ENCODE measurements around the gene ACAP1.
A peak's percentile ranks its signal among the peaks of the same experiment; 100 is the strongest.

Gene ACAP1

DNA sequence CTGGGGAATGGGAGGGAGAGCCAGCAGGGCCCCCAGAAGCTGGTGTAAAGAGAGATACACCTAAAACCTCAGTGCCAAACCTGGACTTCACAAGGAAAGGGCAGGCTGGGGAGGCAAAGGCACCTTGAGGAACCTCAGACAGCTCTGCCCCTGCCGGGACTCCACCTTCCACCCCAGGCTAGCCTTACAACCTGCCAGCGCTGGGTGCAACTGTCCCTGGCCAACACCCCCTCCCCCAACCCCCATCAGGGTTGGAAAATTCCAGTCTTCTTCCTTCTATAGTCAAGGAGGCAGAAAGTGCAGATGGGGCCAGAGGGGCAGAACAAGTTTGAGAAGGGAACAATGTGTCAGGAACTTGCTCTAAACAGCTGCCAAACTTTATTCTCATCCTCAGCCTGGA lies 44.1 kb upstream of the ACAP1 start:
- Histone ChIP-seq H3K4me3 (ENCODE audit: severe bottlenecking) (no peak overlapping the region), H3K9me3 (ENCODE audit: severe bottlenecking) (no peaks in the 10 kb centered on the region), H3K27ac (ENCODE audit: poor library complexity, severe bottlenecking) (no peak overlapping the region), H3K36me3 (ENCODE audit: low read depth) (no peaks in the 10 kb centered on the region), H3K27me3 (ENCODE audit: insufficient read depth, poor library complexity, severe bottlenecking) (no peaks in the 10 kb centered on the region), H3K4me1 (ENCODE audit: insufficient read depth, poor library complexity, severe bottlenecking) (peaks cover 9% of the 10 kb centered on the region)
- DNase-seq (ENCODE audit: low spot score): no peak
- ATAC-seq (ENCODE audit: low read depth): no peak
- TF ChIP-seq, protein P1, sequence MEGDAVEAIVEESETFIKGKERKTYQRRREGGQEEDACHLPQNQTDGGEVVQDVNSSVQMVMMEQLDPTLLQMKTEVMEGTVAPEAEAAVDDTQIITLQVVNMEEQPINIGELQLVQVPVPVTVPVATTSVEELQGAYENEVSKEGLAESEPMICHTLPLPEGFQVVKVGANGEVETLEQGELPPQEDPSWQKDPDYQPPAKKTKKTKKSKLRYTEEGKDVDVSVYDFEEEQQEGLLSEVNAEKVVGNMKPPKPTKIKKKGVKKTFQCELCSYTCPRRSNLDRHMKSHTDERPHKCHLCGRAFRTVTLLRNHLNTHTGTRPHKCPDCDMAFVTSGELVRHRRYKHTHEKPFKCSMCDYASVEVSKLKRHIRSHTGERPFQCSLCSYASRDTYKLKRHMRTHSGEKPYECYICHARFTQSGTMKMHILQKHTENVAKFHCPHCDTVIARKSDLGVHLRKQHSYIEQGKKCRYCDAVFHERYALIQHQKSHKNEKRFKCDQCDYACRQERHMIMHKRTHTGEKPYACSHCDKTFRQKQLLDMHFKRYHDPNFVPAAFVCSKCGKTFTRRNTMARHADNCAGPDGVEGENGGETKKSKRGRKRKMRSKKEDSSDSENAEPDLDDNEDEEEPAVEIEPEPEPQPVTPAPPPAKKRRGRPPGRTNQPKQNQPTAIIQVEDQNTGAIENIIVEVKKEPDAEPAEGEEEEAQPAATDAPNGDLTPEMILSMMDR (IDR thresholded peaks at IDR 0.05; ENCODE audit: poor library complexity, severe bottlenecking): no peak

DNA sequence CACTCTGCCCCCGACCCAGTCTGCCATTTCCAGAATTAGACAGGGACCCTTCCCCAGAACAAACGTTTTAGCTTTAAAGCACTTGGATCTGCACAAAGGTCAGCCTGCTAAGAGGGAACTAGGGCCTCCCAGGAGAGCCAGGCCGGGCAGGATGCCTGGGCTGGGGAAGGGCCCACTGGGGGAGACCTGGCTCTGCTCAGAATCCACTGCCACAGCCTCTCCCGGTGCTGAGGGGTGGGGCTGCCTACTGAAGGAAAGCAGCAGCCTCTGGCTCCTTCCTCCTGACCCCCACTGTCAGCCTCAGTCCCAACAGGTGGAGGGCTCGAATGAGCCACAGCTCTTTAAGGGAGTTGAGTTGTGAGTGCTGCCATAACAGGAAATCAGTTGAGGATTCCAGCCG lies 43.6 kb upstream of the ACAP1 start:
- H3K4me1 ChIP-seq (ENCODE audit: insufficient read depth, poor library complexity, severe bottlenecking): peaks cover 9% of the 10 kb centered on the region
- H3K36me3 ChIP-seq (ENCODE audit: low read depth): no peaks in the 10 kb centered on the region
- no peak for ATAC-seq (ENCODE audit: low read depth)
- no peak overlapping the region for H3K4me3 ChIP-seq (ENCODE audit: severe bottlenecking)
- H3K27me3 ChIP-seq (ENCODE audit: insufficient read depth, poor library complexity, severe bottlenecking): no peaks in the 10 kb centered on the region
- no peak for DNase-seq (ENCODE audit: low spot score)
- H3K27ac ChIP-seq (ENCODE audit: poor library complexity, severe bottlenecking): peak overlapping the region; percentile 45
- TF ChIP-seq, protein P1 (IDR thresholded peaks at IDR 0.05; ENCODE audit: poor library complexity, severe bottlenecking): no peak
- H3K9me3 ChIP-seq (ENCODE audit: severe bottlenecking): no peaks in the 10 kb centered on the region

DNA sequence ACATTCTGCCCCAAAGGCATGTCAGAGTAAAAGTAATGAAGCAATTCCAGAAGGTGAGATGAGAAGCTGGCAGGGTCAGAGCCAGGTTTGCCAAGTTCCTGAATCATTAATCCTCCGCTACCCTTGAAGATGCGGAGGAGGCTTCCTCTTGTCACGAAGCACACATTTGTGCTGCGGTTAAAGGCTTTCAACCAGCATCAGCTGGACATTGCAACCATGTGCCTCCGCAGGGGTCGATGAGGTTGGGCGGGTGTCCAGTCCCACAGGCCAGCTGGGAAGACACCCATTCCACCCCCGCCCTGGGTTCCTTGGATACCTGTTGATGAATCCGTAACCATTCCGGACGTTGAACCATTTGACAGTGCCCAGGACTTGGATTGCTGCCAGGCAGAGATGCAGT lies 43.2 kb upstream of the ACAP1 start:
- Histone ChIP-seq H3K4me1 (ENCODE audit: insufficient read depth, poor library complexity, severe bottlenecking) (peaks cover 9% of the 10 kb centered on the region), H3K36me3 (ENCODE audit: low read depth) (no peaks in the 10 kb centered on the region), H3K9me3 (ENCODE audit: severe bottlenecking) (no peaks in the 10 kb centered on the region), H3K27ac (ENCODE audit: poor library complexity, severe bottlenecking) (peak overlapping the region; percentile 45), H3K4me3 (ENCODE audit: severe bottlenecking) (no peak overlapping the region), H3K27me3 (ENCODE audit: insufficient read depth, poor library complexity, severe bottlenecking) (no peaks in the 10 kb centered on the region)
- ATAC-seq (ENCODE audit: low read depth): no peak
- TF ChIP-seq, protein P1 (IDR thresholded peaks at IDR 0.05; ENCODE audit: poor library complexity, severe bottlenecking): no peak
- DNase-seq (ENCODE audit: low spot score): no peak

DNA sequence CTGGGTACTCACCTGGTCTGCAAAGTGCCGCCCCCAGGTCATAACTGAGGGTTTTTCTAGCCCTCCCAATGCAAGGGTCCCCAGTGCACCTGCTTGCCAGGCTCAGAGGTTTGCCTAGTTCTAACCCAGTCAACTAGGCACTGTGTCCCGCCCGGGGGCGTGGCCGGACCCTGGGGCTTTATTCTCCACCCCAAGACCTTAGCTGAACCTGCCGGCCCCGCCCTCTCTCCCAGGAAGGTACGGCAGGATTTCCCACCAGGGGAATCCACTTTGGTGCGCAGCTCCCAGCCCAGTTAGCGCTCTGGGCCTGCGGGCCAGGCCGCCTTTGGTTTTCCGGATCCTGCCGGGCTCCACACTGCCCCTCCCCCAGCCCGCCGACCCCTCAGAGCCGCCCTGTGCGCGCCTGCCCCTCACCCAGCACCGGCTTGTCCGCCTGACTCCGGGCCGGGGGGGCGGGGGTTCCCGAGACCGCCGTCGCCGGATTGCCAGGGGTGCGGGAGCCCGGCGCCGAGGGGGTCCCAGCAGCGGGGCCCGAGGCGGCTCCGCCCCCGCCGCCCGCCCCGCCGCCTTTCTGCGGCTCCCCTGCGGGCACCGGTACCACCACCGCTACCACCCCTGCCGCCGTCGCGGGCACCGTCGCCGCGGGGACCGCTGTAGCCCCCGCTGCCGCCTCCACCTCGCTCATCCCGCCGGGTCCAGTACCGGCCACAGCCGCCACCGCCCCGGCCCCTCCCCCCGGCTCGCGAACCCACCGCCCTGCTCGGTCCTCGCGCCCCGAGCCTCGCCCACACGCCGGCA lies 42.3 kb upstream of the ACAP1 start:
- TF ChIP-seq, protein P1 (IDR thresholded peaks at IDR 0.05; ENCODE audit: poor library complexity, severe bottlenecking): no peak
- H3K36me3 ChIP-seq (ENCODE audit: low read depth): no peaks in the 10 kb centered on the region
- no peaks in the 10 kb centered on the region for H3K27me3 ChIP-seq (ENCODE audit: insufficient read depth, poor library complexity, severe bottlenecking)
- DNase-seq (ENCODE audit: low spot score): no peak
- peaks cover 9% of the 10 kb centered on the region for H3K4me1 ChIP-seq (ENCODE audit: insufficient read depth, poor library complexity, severe bottlenecking)
- H3K4me3 ChIP-seq (ENCODE audit: severe bottlenecking): peak overlapping the region; percentile 39
- no peaks in the 10 kb centered on the region for H3K9me3 ChIP-seq (ENCODE audit: severe bottlenecking)
- peak; percentile 13; the same call in 2 of the 3 replicates for ATAC-seq (ENCODE audit: low read depth)
- H3K27ac ChIP-seq (ENCODE audit: poor library complexity, severe bottlenecking): peak overlapping the region; percentile 45

DNA sequence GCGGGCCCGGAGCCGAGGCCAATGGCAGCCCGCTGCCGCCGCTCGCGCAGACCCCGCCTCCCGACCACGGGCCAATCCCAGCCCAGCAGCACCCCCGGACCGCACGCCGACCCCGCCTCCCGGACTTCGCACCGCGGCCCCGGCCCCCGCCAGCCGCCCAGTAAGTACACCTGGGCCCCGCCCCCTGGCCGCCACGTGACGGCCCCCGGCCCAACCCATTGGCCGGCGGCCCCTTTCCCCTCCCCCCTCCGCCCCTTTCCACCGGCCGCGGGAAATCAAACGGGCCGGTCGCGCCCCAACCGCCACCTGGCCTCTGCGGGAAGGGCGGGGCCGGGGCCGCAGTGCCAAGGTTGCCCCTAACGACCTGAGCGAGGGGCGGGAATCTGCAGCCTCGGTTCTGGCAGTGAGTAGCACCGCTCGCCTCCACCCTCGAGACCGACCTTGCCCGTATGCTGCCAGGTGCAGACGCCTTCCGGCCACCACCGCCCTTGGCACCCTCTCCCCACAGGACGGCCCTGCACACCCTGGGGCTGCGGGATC lies 41.6 kb upstream of the ACAP1 start, which contains the start of gene YBX2:
Gene YBX2 (minus strand): TSS at position 26 of the 540 bp plus-strand sequence. CDS start 139 bp downstream, outside the sequence.
- no peaks in the 10 kb centered on the region for H3K36me3 ChIP-seq (ENCODE audit: low read depth)
- TF ChIP-seq, protein P1 (IDR thresholded peaks at IDR 0.05; ENCODE audit: poor library complexity, severe bottlenecking): no peak
- peak; percentile 85 for ATAC-seq (ENCODE audit: low read depth)
- H3K4me1 ChIP-seq (ENCODE audit: insufficient read depth, poor library complexity, severe bottlenecking): peaks cover 9% of the 10 kb centered on the region
- peak within 1 kb of the TSS; percentile 39 for H3K4me3 ChIP-seq (ENCODE audit: severe bottlenecking)
- no peaks in the 10 kb centered on the region for H3K27me3 ChIP-seq (ENCODE audit: insufficient read depth, poor library complexity, severe bottlenecking)
- peak within 1 kb of the TSS; percentile 45 for H3K27ac ChIP-seq (ENCODE audit: poor library complexity, severe bottlenecking)
- DNase-seq (ENCODE audit: low spot score): peak; percentile 90
- no peaks in the 10 kb centered on the region for H3K9me3 ChIP-seq (ENCODE audit: severe bottlenecking)
